Astrocyte (in vitro differentiated cells and primary cell): ENCODE data around the gene GABRA6.

Experiments used
- EZH2 ChIP-seq: IDR thresholded peaks from 2 replicates; pipeline ENCODE4 v1.6.1; 2012; ENCODE audit warnings: mild to moderate bottlenecking, low read length, inconsistent platforms; ENCODE audit not compliant: insufficient read depth
- TF ChIP-seq, protein P1 (sequence below): IDR thresholded peaks from 2 replicates; pipeline ENCODE4 v1.5.1; 2011; ENCODE audit warnings: low read depth, mild to moderate bottlenecking, inconsistent platforms, low read length, moderate library complexity; ENCODE audit not compliant: insufficient read depth

DNA sequence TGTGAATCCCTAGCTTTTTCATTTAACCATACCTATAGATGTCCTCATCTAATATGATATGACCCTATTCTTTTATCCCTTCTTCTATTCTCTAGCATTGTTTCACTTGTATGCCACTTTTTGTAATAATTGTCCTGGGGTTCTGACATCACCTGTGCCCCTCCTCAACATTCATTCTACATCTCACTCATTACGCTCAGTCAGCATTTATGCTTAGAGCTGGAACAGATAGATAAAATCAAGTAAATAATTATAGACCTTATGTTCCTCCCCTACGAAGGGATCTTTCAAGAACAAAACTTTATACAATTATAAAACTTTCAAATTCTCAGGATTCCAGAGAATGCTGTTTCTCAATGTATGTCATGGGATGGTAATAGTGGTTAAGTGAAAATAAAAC lies 18.0 kb downstream of the GABRA6 start:
- TF ChIP-seq, protein P1, sequence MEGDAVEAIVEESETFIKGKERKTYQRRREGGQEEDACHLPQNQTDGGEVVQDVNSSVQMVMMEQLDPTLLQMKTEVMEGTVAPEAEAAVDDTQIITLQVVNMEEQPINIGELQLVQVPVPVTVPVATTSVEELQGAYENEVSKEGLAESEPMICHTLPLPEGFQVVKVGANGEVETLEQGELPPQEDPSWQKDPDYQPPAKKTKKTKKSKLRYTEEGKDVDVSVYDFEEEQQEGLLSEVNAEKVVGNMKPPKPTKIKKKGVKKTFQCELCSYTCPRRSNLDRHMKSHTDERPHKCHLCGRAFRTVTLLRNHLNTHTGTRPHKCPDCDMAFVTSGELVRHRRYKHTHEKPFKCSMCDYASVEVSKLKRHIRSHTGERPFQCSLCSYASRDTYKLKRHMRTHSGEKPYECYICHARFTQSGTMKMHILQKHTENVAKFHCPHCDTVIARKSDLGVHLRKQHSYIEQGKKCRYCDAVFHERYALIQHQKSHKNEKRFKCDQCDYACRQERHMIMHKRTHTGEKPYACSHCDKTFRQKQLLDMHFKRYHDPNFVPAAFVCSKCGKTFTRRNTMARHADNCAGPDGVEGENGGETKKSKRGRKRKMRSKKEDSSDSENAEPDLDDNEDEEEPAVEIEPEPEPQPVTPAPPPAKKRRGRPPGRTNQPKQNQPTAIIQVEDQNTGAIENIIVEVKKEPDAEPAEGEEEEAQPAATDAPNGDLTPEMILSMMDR, result no peak
- no peak for TF ChIP-seq EZH2
